K562 (cell line): ENCODE results near the gene NQO2. TPM values are rescaled to one million over a fixed set of nuclear protein-coding genes. Genes with fewer than 3 reads are reported as not detected.

ENCODE experiments used
- ARID4B ChIP-seq: sonication (generic); formaldehyde crosslinking; IDR thresholded peaks from 2 replicates; pipeline ENCODE4 v1.8.0; 2022; ENCODE audit warnings: mild to moderate bottlenecking, missing genetic modification reagents
- ESRRB ChIP-seq: fragments of 250-450 bp; sonication (Bioruptor Pico); IDR thresholded peaks from 2 replicates; pipeline ENCODE4 v1.5.0; 2020; ENCODE audit warnings: mild to moderate bottlenecking, moderate library complexity, borderline replicate concordance
- FOXA3 ChIP-seq, 2 experiments: fragments of 450-650 bp in 1 of 2; sonication (generic) in 1 of 2; formaldehyde crosslinking; IDR thresholded peaks in 1 of 2; conservative IDR thresholded peaks in 1 of 2; 2 replicates each; pipeline versions ENCODE4 v1.4.0 to v1.8.0; 2020 to 2022; ENCODE audit warnings: mild to moderate bottlenecking in 2 of 2, missing genetic modification reagents in 1 of 2
- HDGF ChIP-seq: fragments of 450-650 bp; IDR thresholded peaks from 2 replicates; pipeline ENCODE4 v1.6.1; 2016
- HNRNPH1 ChIP-seq: fragments of 200-400 bp; formaldehyde crosslinking; optimal IDR thresholded peaks from 2 replicates; pipeline ENCODE3; 2017; ENCODE audit warnings: low read depth, mild to moderate bottlenecking, low read length, moderate library complexity
- LEF1 ChIP-seq: fragments of 450-650 bp; IDR thresholded peaks from 2 replicates; pipeline ENCODE4 v1.6.1; 2016; ENCODE audit warnings: mild to moderate bottlenecking
- PRPF4 ChIP-seq: fragments of 200-400 bp; formaldehyde crosslinking; IDR thresholded peaks from one replicate; pipeline ENCODE4 v1.6.1; 2017; ENCODE audit warnings: low read length, low read depth, mild to moderate bottlenecking; ENCODE audit not compliant: insufficient read depth, poor library complexity, severe bottlenecking
- SMARCE1 ChIP-seq: fragments of 450-650 bp; IDR thresholded peaks from 2 replicates; pipeline ENCODE4 v1.7.1; 2016; ENCODE audit warnings: mild to moderate bottlenecking
- TCF7L2 ChIP-seq: fragments of 150-350 bp; IDR thresholded peaks from 2 replicates; pipeline ENCODE4 v1.6.1; 2016; ENCODE audit warnings: low read depth, mild to moderate bottlenecking, low read length, moderate library complexity
- ZBTB43 ChIP-seq: sonication (generic); formaldehyde crosslinking; IDR thresholded peaks from 2 replicates; pipeline ENCODE4 v1.8.0; 2023; ENCODE audit warnings: mild to moderate bottlenecking, missing genetic modification reagents
- polyA plus RNA-seq, 8 experiments: library from polyadenylated mRNA; depleted of rRNA in 4 of 8; stranded (reverse) in 5 of 8; unstranded in 3 of 8; fragments of >200 nt; fragmentation: Nextera tagmentation in 2 of 8; fragmentation: Illumina TruSeq in 1 of 8; extraction: Ambion mirVana in 2 of 8; extraction: Trizol in 1 of 8; gene quantifications; 2 replicates each; pipeline versions ENCODE4 v1.2.1 to v1.2.3, GENCODE V29; 2011 to 2014; ENCODE audit warnings: inconsistent platforms in 1 of 8, missing spikeins in 1 of 8
- total RNA-seq, 7 experiments: library from RNA; depleted of rRNA in 6 of 7; stranded (reverse); fragments of >200 nt in 6 of 7; fragmentation: Illumina TruSeq in 2 of 7; extraction: Trizol in 2 of 7; gene quantifications; 2 replicates each; pipeline versions ENCODE4 v1.2.1 to v1.2.3, GENCODE V29; 2011 to 2021; ENCODE audit warnings: low replicate concordance in 1 of 7
- TF ChIP-seq, protein P1 (sequence below), 2 experiments: fragments of 450-650 bp; formaldehyde crosslinking in 1 of 2; IDR thresholded peaks; 2 replicates each; pipeline versions ENCODE4 v1.4.0 to v1.6.1; 2014 to 2020; ENCODE audit warnings: mild to moderate bottlenecking in 2 of 2, borderline replicate concordance in 1 of 2, low read depth in 1 of 2

The NQO2 gene
- total and polyA plus RNA-seq, 9 of the 15 experiments (the other 6 are each of a cell fraction or from before 2014, with no cell fraction given) = 54.6 to 214 (median 116) TPM

- TF ChIP-seq ARID4B (CRISPR knock-in tag) = peak; percentile 81
- no peak; a peak in 1 of 4 replicates for TF ChIP-seq FOXA3 (CRISPR knock-in tag; conservative IDR thresholded peaks at IDR 0.05 in 1 of 2, IDR thresholded peaks at IDR 0.05 in 1 of 2)
- TF ChIP-seq HDGF = no peak
- TF ChIP-seq TCF7L2 = no peak
- peak; percentile 95 for TF ChIP-seq LEF1
- no peak for TF ChIP-seq PRPF4
- peak; percentile 69; the same call in 1 of the 2 replicates for TF ChIP-seq ZBTB43 (CRISPR knock-in tag)
- TF ChIP-seq HNRNPH1 = no peak
- TF ChIP-seq, protein P1, sequence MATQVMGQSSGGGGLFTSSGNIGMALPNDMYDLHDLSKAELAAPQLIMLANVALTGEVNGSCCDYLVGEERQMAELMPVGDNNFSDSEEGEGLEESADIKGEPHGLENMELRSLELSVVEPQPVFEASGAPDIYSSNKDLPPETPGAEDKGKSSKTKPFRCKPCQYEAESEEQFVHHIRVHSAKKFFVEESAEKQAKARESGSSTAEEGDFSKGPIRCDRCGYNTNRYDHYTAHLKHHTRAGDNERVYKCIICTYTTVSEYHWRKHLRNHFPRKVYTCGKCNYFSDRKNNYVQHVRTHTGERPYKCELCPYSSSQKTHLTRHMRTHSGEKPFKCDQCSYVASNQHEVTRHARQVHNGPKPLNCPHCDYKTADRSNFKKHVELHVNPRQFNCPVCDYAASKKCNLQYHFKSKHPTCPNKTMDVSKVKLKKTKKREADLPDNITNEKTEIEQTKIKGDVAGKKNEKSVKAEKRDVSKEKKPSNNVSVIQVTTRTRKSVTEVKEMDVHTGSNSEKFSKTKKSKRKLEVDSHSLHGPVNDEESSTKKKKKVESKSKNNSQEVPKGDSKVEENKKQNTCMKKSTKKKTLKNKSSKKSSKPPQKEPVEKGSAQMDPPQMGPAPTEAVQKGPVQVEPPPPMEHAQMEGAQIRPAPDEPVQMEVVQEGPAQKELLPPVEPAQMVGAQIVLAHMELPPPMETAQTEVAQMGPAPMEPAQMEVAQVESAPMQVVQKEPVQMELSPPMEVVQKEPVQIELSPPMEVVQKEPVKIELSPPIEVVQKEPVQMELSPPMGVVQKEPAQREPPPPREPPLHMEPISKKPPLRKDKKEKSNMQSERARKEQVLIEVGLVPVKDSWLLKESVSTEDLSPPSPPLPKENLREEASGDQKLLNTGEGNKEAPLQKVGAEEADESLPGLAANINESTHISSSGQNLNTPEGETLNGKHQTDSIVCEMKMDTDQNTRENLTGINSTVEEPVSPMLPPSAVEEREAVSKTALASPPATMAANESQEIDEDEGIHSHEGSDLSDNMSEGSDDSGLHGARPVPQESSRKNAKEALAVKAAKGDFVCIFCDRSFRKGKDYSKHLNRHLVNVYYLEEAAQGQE (IDR thresholded peaks at IDR 0.05; ENCODE audit: borderline replicate concordance) = peak; percentile 32; the same call in 1 of the 2 replicates
- TF ChIP-seq, protein P1 (CRISPR knock-in tag; IDR thresholded peaks at IDR 0.05; ENCODE audit: low read depth) = 0 out of 2 replicates have a peak, but pooled peaks have one; percentile 48
- TF ChIP-seq SMARCE1 = peak; percentile 90
- TF ChIP-seq ESRRB (CRISPR knock-in tag) = peak; percentile 17; the same call in 1 of the 2 replicates
Measured at GRCh38 chr6:3023663-3024483, 24.2 kb downstream of the NQO2 start (continued).
